Mammary epithelial cell (primary cell): ENCODE measurements around the gene ONECUT3.

Source experiments
- CTCF ChIP-seq, 2 donors: IDR thresholded peaks in 1 of 2; conservative IDR thresholded peaks in 1 of 2; 2 replicates each; pipeline ENCODE4 v1.5.1; 2011 to 2012; ENCODE audit warnings: inconsistent platforms in 2 of 2, low read length in 2 of 2, mild to moderate bottlenecking in 2 of 2, control low read depth in 1 of 2, low read depth in 1 of 2; ENCODE audit not compliant: insufficient read depth in 1 of 2; ENCODE audit errors: extremely low read depth in 1 of 2
- EZH2 ChIP-seq: IDR thresholded peaks from 2 replicates; pipeline ENCODE4 v1.6.1; 2012; ENCODE audit warnings: low read length, inconsistent platforms, borderline replicate concordance

- TF ChIP-seq CTCF (conservative IDR thresholded peaks at IDR 0.05 in 1 of 2, IDR thresholded peaks at IDR 0.05 in 1 of 2; ENCODE audit: extremely low read depth in 1 of 2, insufficient read depth in 1 of 2, low read depth in 1 of 2, low read length in 2 of 2) (peak; percentile 83 to 95), EZH2 (no peak)
These were observed 72.7 kb downstream of the ONECUT3 start for GRCh38 chr19:1825909-1826556.
